Transverse colon (tissue), 4 donors: ENCODE results near the gene PHRF1. TPM values are rescaled to one million over a fixed set of nuclear protein-coding genes. Genes with fewer than 3 reads are reported as not detected.

Source experiments
- DNase-seq: peaks from one replicate; pipeline ENCODE4 v3.0.0-alpha.2; 2019
- H3K27ac ChIP-seq, 4 donors: fragments of 200-600 bp; sonication (generic); 2 replicates each; pipeline ENCODE4 v1.5.1; 2016 to 2018; ENCODE audit warnings: inconsistent platforms in 4 of 4
- H3K27me3 ChIP-seq: fragments of 200-600 bp; sonication (generic); 2 replicates; pipeline ENCODE4 v1.5.1; 2017; ENCODE audit warnings: inconsistent platforms
- H3K36me3 ChIP-seq, 4 donors: fragments of 200-600 bp; sonication (generic); 2 replicates each; pipeline ENCODE4 v1.5.1; 2017 to 2019; ENCODE audit warnings: inconsistent platforms in 4 of 4
- H3K4me1 ChIP-seq, 4 donors: fragments of 200-600 bp; sonication (generic); 2 replicates each; pipeline ENCODE4 v1.5.1; 2017 to 2020; ENCODE audit warnings: inconsistent platforms in 4 of 4
- H3K4me3 ChIP-seq, 4 donors: fragments of 200-600 bp; sonication (generic); 1 replicate in 1 of 4; 2 replicates in 3 of 4; pipeline versions ENCODE4 v1.5.1 to v1.6.1; 2017 to 2019; ENCODE audit warnings: inconsistent platforms in 4 of 4
- H3K9me3 ChIP-seq, 2 donors: fragments of 200-600 bp; sonication (generic); 2 replicates each; pipeline ENCODE4 v1.5.1; 2017 to 2019; ENCODE audit warnings: inconsistent platforms in 2 of 2
- EP300 ChIP-seq: sonication (generic); formaldehyde crosslinking; IDR thresholded peaks from one replicate; pipeline ENCODE4 v1.6.1; 2017; ENCODE audit warnings: antibody characterized with exemption, low read depth
- POLR2A ChIP-seq: fragments of 450-650 bp; IDR thresholded peaks from one replicate; pipeline ENCODE4 v1.6.1; 2016; ENCODE audit warnings: antibody characterized with exemption, mild to moderate bottlenecking, moderate library complexity
- POLR2AphosphoS5 ChIP-seq, 3 donors: sonication (generic); formaldehyde crosslinking; IDR thresholded peaks; one replicate each; pipeline ENCODE4 v1.6.1; 2016; ENCODE audit warnings: antibody characterized with exemption in 3 of 3
- WGBS, 2 donors: methylation state at CpG; one replicate each; pipeline ENCODE4 v1.1.5; 2018; ENCODE audit warnings: low coverage in 1 of 2; 5-methylcytosine and 5-hydroxymethylcytosine counted together
- in situ Hi-C, 4 donors: fragments of 200-750 bp; cut with MboI; loops; one replicate each; pipeline versions ENCODE4 v1.15.0 to v1.15.1; 2017; ENCODE audit warnings: low sequenced_read_pairs in 3 of 4, low pct_ligation_motif_present in 1 of 4, low pct_unique_long_range_greater_than_20kb in 1 of 4
- intact Hi-C: fragments of 100-400 bp; cut with DNase I; formaldehyde crosslinking; loops from one replicate; pipeline ENCODE4 v1.15.1; 2023; ENCODE audit warnings: low total_unique reads
- total RNA-seq, 4 donors: library from RNA; depleted of rRNA; stranded (reverse); fragments of >200 nt; gene quantifications; one replicate each; pipeline ENCODE4 v1.1.0, GENCODE V29; 2016
- TF ChIP-seq, protein P1 (sequence below), 5 experiments: fragments of 200-600 bp in 3 of 5; fragments of 450-650 bp in 2 of 5; sonication (generic) in 3 of 5; IDR thresholded peaks; 1 replicate in 2 of 5; 2 replicates in 3 of 5; pipeline ENCODE4 v1.5.1; 2016 to 2017; ENCODE audit warnings: antibody characterized with exemption in 5 of 5, inconsistent platforms in 3 of 5, mild to moderate bottlenecking in 2 of 5, moderate library complexity in 1 of 5

Gene PHRF1
- total RNA-seq, 4 donors from 2014 or later, result 28.4 to 60.6 (median 43.2) TPM

DNA sequence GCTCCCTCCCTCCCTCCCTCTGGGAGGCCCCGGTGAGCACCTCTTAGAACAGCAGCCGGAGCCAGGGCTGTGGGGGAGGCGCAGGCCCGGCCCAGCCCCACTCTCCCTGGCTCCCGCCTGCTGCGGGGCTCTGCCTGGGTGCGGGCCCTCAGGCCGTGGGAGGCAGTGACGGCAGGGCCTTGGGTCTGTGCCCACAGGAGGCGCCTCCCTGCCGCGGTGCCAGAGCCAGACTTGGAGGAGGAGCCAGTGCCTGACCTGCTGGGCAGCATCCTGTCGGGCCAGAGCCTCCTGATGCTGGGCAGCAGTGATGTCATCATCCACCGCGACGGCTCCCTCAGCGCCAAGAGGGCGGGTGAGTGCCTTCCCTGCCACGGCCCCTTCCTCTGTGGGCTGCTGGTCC lies 30.0 kb downstream of the PHRF1 start:
- DNase-seq, result no peak
- Histone ChIP-seq H3K27me3 (no peaks in the 10 kb centered on the region), H3K4me3 (no peak overlapping the region), H3K27ac (peak overlapping the region in 1 of 4 donors; percentile 1), H3K4me1 (peaks cover 0 to under 1% (median 0%) of the 10 kb centered on the region in 4 donors), H3K36me3 (peaks cover 0 to 73% (median 35%) of the 10 kb centered on the region in 4 donors), H3K9me3 (no peaks in the 10 kb centered on the region)
- intact Hi-C loops (no loop called here), in situ Hi-C loops (no loop called here)
- 75% methylated on average over 15 of the region's 19 CpGs; no CpG with 5 or more reads in 1 of the 2 donors for WGBS, 2 donors
- TF ChIP-seq POLR2A (no peak), POLR2AphosphoS5 (IDR thresholded peaks at IDR 0.05) (no peak), EP300 (no peak)
- TF ChIP-seq, protein P1, sequence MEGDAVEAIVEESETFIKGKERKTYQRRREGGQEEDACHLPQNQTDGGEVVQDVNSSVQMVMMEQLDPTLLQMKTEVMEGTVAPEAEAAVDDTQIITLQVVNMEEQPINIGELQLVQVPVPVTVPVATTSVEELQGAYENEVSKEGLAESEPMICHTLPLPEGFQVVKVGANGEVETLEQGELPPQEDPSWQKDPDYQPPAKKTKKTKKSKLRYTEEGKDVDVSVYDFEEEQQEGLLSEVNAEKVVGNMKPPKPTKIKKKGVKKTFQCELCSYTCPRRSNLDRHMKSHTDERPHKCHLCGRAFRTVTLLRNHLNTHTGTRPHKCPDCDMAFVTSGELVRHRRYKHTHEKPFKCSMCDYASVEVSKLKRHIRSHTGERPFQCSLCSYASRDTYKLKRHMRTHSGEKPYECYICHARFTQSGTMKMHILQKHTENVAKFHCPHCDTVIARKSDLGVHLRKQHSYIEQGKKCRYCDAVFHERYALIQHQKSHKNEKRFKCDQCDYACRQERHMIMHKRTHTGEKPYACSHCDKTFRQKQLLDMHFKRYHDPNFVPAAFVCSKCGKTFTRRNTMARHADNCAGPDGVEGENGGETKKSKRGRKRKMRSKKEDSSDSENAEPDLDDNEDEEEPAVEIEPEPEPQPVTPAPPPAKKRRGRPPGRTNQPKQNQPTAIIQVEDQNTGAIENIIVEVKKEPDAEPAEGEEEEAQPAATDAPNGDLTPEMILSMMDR (IDR thresholded peaks at IDR 0.05), result no peak

DNA sequence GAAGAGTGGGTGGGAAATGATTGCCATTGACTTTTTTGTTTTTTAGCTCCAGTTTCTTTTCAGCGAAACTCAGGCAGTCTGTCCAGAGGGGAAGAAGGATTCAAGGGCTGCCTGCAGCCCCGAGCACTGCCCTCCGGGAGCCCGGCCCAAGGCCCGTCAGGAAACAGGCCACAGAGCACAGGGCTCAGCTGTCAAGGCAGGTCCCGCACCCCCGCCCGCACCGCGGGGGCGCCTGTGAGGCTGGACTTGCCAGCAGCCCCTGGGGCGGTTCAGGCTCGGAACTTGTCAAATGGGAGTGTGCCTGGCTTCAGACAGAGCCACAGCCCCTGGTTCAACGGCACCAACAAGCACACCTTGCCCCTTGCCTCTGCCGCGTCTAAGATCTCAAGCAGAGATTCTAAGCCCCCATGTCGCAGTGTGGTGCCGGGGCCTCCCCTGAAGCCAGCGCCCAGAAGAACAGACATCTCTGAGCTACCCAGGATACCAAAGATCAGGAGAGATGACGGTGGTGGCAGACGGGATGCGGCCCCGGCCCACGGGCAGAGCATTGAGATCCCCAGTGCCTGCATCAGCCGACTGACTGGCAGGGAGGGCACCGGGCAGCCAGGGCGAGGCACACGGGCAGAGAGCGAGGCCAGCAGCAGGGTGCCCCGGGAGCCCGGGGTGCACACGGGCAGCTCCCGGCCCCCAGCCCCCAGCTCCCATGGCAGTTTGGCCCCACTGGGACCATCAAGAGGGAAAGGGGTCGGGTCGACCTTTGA lies 30.9 kb downstream of the PHRF1 start:
- Histone ChIP-seq H3K4me1 (peaks cover 0 to 9% (median 2%) of the 10 kb centered on the region in 4 donors), H3K9me3 (no peaks in the 10 kb centered on the region), H3K27me3 (no peaks in the 10 kb centered on the region), H3K27ac (no peak overlapping the region), H3K36me3 (peaks cover 0 to 77% (median 36%) of the 10 kb centered on the region in 4 donors), H3K4me3 (no peak overlapping the region)
- in situ Hi-C loops (no loop called here), intact Hi-C loops (no loop called here)
- WGBS, 2 donors, result 94% methylated on average over 28 of the region's 35 CpGs; no CpG with 5 or more reads in 1 of the 2 donors
- TF ChIP-seq EP300 (no peak), POLR2A (no peak), POLR2AphosphoS5 (IDR thresholded peaks at IDR 0.05) (no peak)
- TF ChIP-seq, protein P1 (IDR thresholded peaks at IDR 0.05), result no peak
- DNase-seq, result no peak

DNA sequence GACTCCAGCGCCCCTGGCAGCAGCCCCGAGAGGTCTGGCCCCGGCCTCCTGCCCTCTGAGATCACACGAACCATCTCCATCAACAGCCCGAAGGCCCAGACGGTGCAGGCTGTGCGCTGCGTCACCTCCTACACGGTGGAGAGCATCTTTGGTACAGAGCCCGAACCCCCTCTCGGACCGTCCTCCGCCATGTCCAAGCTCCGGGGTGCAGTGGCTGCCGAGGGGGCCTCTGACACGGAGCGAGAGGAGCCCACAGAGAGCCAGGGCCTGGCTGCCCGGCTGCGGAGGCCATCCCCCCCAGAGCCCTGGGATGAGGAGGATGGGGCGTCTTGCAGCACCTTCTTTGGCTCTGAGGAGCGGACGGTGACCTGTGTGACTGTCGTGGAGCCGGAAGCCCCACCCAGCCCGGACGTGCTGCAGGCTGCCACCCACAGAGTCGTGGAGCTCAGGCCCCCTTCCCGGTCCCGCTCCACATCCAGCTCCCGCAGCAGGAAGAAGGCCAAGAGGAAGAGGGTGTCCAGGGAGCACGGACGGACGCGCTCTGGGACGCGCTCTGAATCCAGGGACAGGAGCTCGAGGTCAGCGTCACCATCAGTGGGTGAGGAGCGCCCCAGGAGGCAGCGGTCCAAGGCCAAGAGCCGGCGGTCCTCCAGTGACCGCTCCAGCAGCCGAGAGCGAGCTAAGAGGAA lies 31.8 kb downstream of the PHRF1 start:
- Histone ChIP-seq H3K27me3 (no peaks in the 10 kb centered on the region), H3K36me3 (peaks cover 0 to 74% (median 36%) of the 10 kb centered on the region in 4 donors), H3K4me1 (peaks cover 3 to 18% (median 9%) of the 10 kb centered on the region in 4 donors), H3K4me3 (no peak overlapping the region), H3K9me3 (no peaks in the 10 kb centered on the region), H3K27ac (no peak overlapping the region)
- DNase-seq, result no peak
- intact Hi-C loops, result no loop called here
- TF ChIP-seq, protein P1 (IDR thresholded peaks at IDR 0.05), result no peak
- TF ChIP-seq POLR2A, result no peak
- in situ Hi-C loops, result no loop called here
- 90 to 93% methylated on average over 3 to 45 of the region's 45 CpGs for whole genome bisulfite sequencing, 2 donors

DNA sequence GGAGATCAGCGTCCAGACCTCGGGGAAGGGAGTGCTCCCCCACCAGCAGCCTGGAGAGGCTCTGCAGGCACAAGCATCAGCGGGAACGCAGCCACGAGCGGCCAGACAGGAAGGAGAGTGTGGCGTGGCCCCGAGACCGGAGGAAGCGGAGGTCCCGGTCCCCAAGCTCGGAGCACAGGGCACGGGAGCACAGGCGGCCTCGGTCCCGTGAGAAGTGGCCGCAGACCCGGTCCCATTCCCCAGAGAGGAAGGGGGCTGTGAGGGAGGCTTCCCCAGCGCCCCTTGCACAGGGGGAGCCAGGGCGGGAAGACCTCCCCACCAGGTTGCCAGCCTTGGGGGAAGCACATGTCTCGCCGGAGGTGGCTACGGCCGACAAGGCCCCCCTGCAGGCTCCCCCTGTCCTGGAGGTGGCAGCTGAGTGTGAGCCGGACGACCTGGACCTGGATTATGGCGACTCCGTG lies 32.6 kb downstream of the PHRF1 start:
- H3K27ac ChIP-seq, result no peak overlapping the region
- no peaks in the 10 kb centered on the region for H3K27me3 ChIP-seq
- no peak overlapping the region for H3K4me3 ChIP-seq
- H3K9me3 ChIP-seq, result no peaks in the 10 kb centered on the region
- DNase-seq, result no peak
- H3K36me3 ChIP-seq, result peaks cover 0 to 68% (median 36%) of the 10 kb centered on the region in 4 donors
- TF ChIP-seq POLR2A (no peak), POLR2AphosphoS5 (IDR thresholded peaks at IDR 0.05) (no peak), EP300 (no peak)
- TF ChIP-seq, protein P1 (IDR thresholded peaks at IDR 0.05), result no peak
- intact Hi-C loops (no loop called here), in situ Hi-C loops (no loop called here)
- peaks cover 6 to 24% (median 14%) of the 10 kb centered on the region in 4 donors for H3K4me1 ChIP-seq
- 87 to 88% methylated on average over 14 to 28 of the region's 28 CpGs for WGBS, 2 donors
